SW 1271 (cell line): ENCODE results near the gene NOTCH1.

Source experiments
- DNase-seq, 2 experiments: peaks; one replicate each; lab custom pipeline; 2025; lab: John Stamatoyannopoulos, UW

NOTCH1 gene

GRCh38 chr9:136544964-136545691, 720 bp downstream of the NOTCH1 start:
- DNase-seq: no peak

GRCh38 chr9:136544548-136544963, 1.3 kb downstream of the NOTCH1 start:
- DNase-seq: no peak

GRCh38 chr9:136543830-136544547, 1.9 kb downstream of the NOTCH1 start:
- DNase-seq: no peak

- no peak for DNase-seq
Observed at GRCh38 chr9:136543280-136543679, 2.6 kb downstream of the NOTCH1 start.

GRCh38 chr9:136542241-136543040, 3.4 kb downstream of the NOTCH1 start:
- DNase-seq: no peak

GRCh38 chr9:136541709-136542108, 4.1 kb downstream of the NOTCH1 start:
- DNase-seq: no peak

GRCh38 chr9:136541179-136541578, 4.7 kb downstream of the NOTCH1 start:
- DNase-seq: no peak

GRCh38 chr9:136539427-136540421, 6.1 kb downstream of the NOTCH1 start:
- no peak for DNase-seq

- no peak for DNase-seq
Observed at GRCh38 chr9:136538599-136539426, 7.0 kb downstream of the NOTCH1 start.

GRCh38 chr9:136537896-136538598, 7.8 kb downstream of the NOTCH1 start:
- no peak for DNase-seq

- DNase-seq: no peak
Observed at GRCh38 chr9:136537411-136537810, 8.4 kb downstream of the NOTCH1 start.

GRCh38 chr9:136536721-136537241, 9.1 kb downstream of the NOTCH1 start:
- no peak for DNase-seq

GRCh38 chr9:136536051-136536720, 9.7 kb downstream of the NOTCH1 start:
- DNase-seq: no peak

GRCh38 chr9:136535070-136535469, 10.8 kb downstream of the NOTCH1 start:
- no peak for DNase-seq

- no peak for DNase-seq
Observed at GRCh38 chr9:136534366-136534765, 11.5 kb downstream of the NOTCH1 start.

- no peak for DNase-seq
Observed at GRCh38 chr9:136533775-136534157, 12.1 kb downstream of the NOTCH1 start.

GRCh38 chr9:136532799-136533774, 12.8 kb downstream of the NOTCH1 start:
- no peak for DNase-seq
